ENCODE measurements around the gene ITPKB. TPM values are rescaled to one million over a fixed set of nuclear protein-coding genes. Genes with fewer than 3 reads are reported as not detected.
"Not testable (repeated sequence)": the region's sequence is repeated elsewhere in the genome, so short reads cannot be mapped to it uniquely, and the experiment has no call there.

The ITPKB gene
- total and polyA plus RNA-seq, 9 donors: 11.3 to 43.2 (median 20.1) TPM

DNA sequence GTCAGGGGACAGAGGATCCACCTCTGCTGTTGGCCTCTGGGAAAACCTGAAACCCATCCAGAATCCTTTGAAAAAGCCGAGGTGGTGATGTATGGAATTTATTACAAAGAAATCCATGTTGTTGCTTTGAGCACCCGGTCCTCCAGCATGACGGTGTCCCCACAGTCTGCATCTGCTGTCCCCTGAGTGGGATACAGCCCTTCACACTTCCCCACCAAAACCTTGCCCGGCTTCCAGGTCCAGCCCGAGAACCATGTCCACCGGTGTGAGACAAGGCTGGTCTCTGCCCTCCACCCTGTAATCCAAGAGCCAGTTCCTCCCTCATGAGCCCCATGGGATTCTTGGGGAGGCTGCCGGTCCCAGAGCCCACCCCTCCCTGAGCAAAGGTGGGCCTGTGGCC is 120.1 kb downstream of the ITPKB start:
- 68 to 78% (median 74%) methylated on average over 7 of the region's 7 CpGs for WGBS, 3 donors

DNA sequence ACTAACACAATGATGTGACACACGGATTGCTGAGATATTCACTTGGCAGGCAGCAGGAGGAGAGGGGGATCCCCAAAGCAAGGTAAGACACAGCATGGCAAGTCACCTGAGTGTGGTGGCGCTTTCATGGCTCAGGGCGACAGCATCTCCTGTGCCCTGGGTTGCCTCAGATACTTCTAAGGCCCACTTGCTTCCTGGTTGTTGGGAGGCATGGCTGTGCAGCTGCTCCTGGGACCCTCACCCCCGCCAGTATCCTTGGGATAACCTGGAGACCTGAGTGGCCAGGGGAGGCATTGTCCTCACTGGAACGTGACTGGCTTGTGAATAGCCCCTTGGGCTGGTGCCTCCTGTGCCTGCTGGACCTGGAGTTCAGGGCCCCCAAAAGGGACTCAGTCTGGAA is 120.7 kb downstream of the ITPKB start:
- H3K4me3 ChIP-seq: no peak overlapping the region
- intact Hi-C loops (cut with DNase I): loop anchor here in 2 of 4 donors (10.0 kb wide), 1 partner anchor 194 kb away; no protein-coding TSS in a partner anchor
- peaks cover 0 to 2% of the 10 kb centered on the region in 2 donors for H3K9me3 ChIP-seq
- TF ChIP-seq POLR2A (IDR thresholded peaks at IDR 0.05) (no peak), EP300 (IDR thresholded peaks at IDR 0.05) (no peak)
- TF ChIP-seq, protein P1, sequence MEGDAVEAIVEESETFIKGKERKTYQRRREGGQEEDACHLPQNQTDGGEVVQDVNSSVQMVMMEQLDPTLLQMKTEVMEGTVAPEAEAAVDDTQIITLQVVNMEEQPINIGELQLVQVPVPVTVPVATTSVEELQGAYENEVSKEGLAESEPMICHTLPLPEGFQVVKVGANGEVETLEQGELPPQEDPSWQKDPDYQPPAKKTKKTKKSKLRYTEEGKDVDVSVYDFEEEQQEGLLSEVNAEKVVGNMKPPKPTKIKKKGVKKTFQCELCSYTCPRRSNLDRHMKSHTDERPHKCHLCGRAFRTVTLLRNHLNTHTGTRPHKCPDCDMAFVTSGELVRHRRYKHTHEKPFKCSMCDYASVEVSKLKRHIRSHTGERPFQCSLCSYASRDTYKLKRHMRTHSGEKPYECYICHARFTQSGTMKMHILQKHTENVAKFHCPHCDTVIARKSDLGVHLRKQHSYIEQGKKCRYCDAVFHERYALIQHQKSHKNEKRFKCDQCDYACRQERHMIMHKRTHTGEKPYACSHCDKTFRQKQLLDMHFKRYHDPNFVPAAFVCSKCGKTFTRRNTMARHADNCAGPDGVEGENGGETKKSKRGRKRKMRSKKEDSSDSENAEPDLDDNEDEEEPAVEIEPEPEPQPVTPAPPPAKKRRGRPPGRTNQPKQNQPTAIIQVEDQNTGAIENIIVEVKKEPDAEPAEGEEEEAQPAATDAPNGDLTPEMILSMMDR (IDR thresholded peaks at IDR 0.05): no peak
- 57 to 72% (median 70%) methylated on average over 4 to 5 of the region's 5 CpGs for WGBS, 3 donors
- H3K27ac ChIP-seq: no peak overlapping the region
- DNase-seq: peak in 2 of 5 donors; percentile 6 to 17
- H3K36me3 ChIP-seq: no peaks in the 10 kb centered on the region
- no peaks in the 10 kb centered on the region for H3K27me3 ChIP-seq
- no peaks in the 10 kb centered on the region for H3K4me1 ChIP-seq (ENCODE audit: insufficient read depth)

More for the DNA sequence above, 120.1 kb downstream of the ITPKB start:
- no peak for TF ChIP-seq EP300 (IDR thresholded peaks at IDR 0.05)
- no peak for TF ChIP-seq POLR2A (IDR thresholded peaks at IDR 0.05)
- TF ChIP-seq, protein P1 (IDR thresholded peaks at IDR 0.05): no peak
- DNase-seq: peak in 2 of 5 donors; percentile 3 to 14
- no peak overlapping the region for H3K27ac ChIP-seq
- no peaks in the 10 kb centered on the region for H3K36me3 ChIP-seq
- peaks cover 0 to 2% of the 10 kb centered on the region in 2 donors for H3K9me3 ChIP-seq
- no peaks in the 10 kb centered on the region for H3K27me3 ChIP-seq
- H3K4me3 ChIP-seq: no peak overlapping the region
- intact Hi-C loops (cut with DNase I): loop anchor here in 2 of 4 donors (10.0 kb wide), 1 partner anchor 194 kb away; no protein-coding TSS in a partner anchor
- no peaks in the 10 kb centered on the region for H3K4me1 ChIP-seq (ENCODE audit: insufficient read depth)

GRCh38 chr1:226617719-226618118 is 121.4 kb downstream of the ITPKB start:
- H3K9me3 ChIP-seq; H3K36me3 ChIP-seq; H3K27ac ChIP-seq; H3K27me3 ChIP-seq; H3K4me1 ChIP-seq (ENCODE audit: insufficient read depth); H3K4me3 ChIP-seq; DNase-seq: not testable (repeated sequence)
- 80 to 94% (median 90%) methylated on average over 1 of the region's 1 CpG for WGBS, 3 donors
- intact Hi-C loops (cut with DNase I): loop anchor here in 2 of 4 donors (10.0 kb wide), 1 partner anchor 193 kb away; no protein-coding TSS in a partner anchor

DNA sequence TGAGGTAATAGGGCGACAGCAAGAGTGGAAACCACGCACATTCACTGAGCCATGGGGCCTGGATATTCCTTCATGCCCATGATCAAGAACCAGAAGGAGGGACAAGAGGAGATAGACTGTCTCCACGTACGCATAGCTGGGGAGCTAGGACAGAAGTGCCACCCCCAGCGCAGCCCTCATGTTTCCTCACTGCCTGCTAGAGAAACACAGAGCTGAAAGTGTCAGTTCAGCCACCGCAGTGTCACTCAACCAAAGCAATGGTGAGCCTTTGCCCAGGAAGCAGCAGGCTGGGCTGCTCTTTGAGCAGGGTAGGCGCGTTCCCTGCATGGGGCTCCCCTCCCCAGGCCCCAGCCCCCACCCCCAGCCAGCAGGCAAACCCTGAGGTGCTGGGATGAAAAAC is 122.0 kb downstream of the ITPKB start:
- DNase-seq: peak in 3 of 5 donors; percentile 0 to 7 (median 2)
- TF ChIP-seq POLR2A (IDR thresholded peaks at IDR 0.05): no peak
- TF ChIP-seq, protein P1 (IDR thresholded peaks at IDR 0.05): no peak
- TF ChIP-seq EP300 (IDR thresholded peaks at IDR 0.05): no peak
- Histone ChIP-seq H3K4me1 (ENCODE audit: insufficient read depth) (no peaks in the 10 kb centered on the region), H3K4me3 (no peak overlapping the region), H3K9me3 (peaks cover 0 to 2% of the 10 kb centered on the region in 2 donors), H3K36me3 (no peaks in the 10 kb centered on the region), H3K27ac (no peak overlapping the region), H3K27me3 (no peaks in the 10 kb centered on the region)
- WGBS, 3 donors: 75 to 94% (median 92%) methylated on average over 8 of the region's 8 CpGs
- intact Hi-C loops (cut with DNase I): loop anchor here in 2 of 4 donors (10.0 kb wide), 1 partner anchor 192 kb away; no protein-coding TSS in a partner anchor

GRCh38 chr1:226616636-226617035 is 122.4 kb downstream of the ITPKB start:
- TF ChIP-seq POLR2A (IDR thresholded peaks at IDR 0.05) (no peak), EP300 (IDR thresholded peaks at IDR 0.05) (no peak)
- TF ChIP-seq, protein P1 (IDR thresholded peaks at IDR 0.05): no peak
- Histone ChIP-seq H3K27me3 (no peaks in the 10 kb centered on the region), H3K9me3 (peaks cover 0 to 2% of the 10 kb centered on the region in 2 donors), H3K27ac (no peak overlapping the region), H3K4me1 (ENCODE audit: insufficient read depth) (no peaks in the 10 kb centered on the region), H3K36me3 (no peaks in the 10 kb centered on the region), H3K4me3 (no peak overlapping the region)
- WGBS, 3 donors: 79 to 83% (median 79%) methylated on average over 1 of the region's 1 CpG
- peak in 1 of 5 donors; percentile 0 for DNase-seq
- intact Hi-C loops (cut with DNase I): loop anchor here in 2 of 4 donors (10.0 kb wide), 1 partner anchor 192 kb away; no protein-coding TSS in a partner anchor

Measured in ovary (tissue), 9 donors.